SK-N-SH (cell line): ENCODE results near the gene KAT8. TPM values are rescaled to one million over a fixed set of nuclear protein-coding genes. Genes with fewer than 3 reads are reported as not detected.

Experiments
- CTCF ChIA-PET: fragments of 300-600, 350-600 bp; formaldehyde crosslinking; extraction: SDS; loops from one replicate; lab custom pipeline; 2021; lab: Yijun Ruan, JAX
- POLR2A ChIA-PET: fragments of 350-600 bp; sonication (Branson Sonifier 250); formaldehyde crosslinking; extraction: SDS; loops from one replicate; lab custom pipeline; 2020; ENCODE audit warnings: antibody characterized with exemption, inconsistent platforms; lab: Yijun Ruan, JAX
- DNase-seq: peaks from one replicate; pipeline ENCODE4 v3.0.0; 2012
- H2AFZ ChIP-seq: fragments of 200-600 bp; sonication (generic); 2 replicates; pipeline ENCODE4 v1.8.1; 2016; ENCODE audit warnings: antibody characterized with exemption, mild to moderate bottlenecking, low read depth
- H3F3A ChIP-seq: fragments of 200-600 bp; sonication (generic); replicated peaks from 2 replicates; pipeline ENCODE3; 2016; ENCODE audit warnings: antibody characterized with exemption, mild to moderate bottlenecking; ENCODE audit not compliant: insufficient read depth
- H3K27ac ChIP-seq, 2 experiments: fragments of 200-500 bp in 1 of 2; fragments of 200-600 bp in 1 of 2; sonication (Bioruptor generic) in 1 of 2; sonication (generic), shearing (Covaris generic) in 1 of 2; 2 replicates each; pipeline versions ENCODE4 v1.5.1 to v1.6.1; 2014 to 2016; ENCODE audit warnings: low read depth in 2 of 2, inconsistent platforms in 1 of 2, low read length in 1 of 2, mild to moderate bottlenecking in 1 of 2, mixed read lengths in 1 of 2
- H3K27me3 ChIP-seq: fragments of 200-600 bp; sonication (generic), shearing (Covaris generic); 2 replicates; pipeline ENCODE4 v1.6.1; 2016; ENCODE audit warnings: mixed run types; ENCODE audit not compliant: insufficient read depth
- H3K36me3 ChIP-seq, 2 experiments: fragments of 200-500 bp in 1 of 2; fragments of 200-600 bp in 1 of 2; sonication (Bioruptor generic) in 1 of 2; sonication (generic) in 1 of 2; replicated peaks in 1 of 2; 2 replicates each; pipeline versions ENCODE3 to v1.5.1; 2014 to 2016; ENCODE audit warnings: low read length in 1 of 2, mild to moderate bottlenecking in 1 of 2; ENCODE audit not compliant: insufficient read depth in 2 of 2, control insufficient read depth in 1 of 2
- H3K4me1 ChIP-seq, 2 experiments: fragments of 200-500 bp in 1 of 2; fragments of 200-600 bp in 1 of 2; sonication (Bioruptor generic) in 1 of 2; sonication (generic), shearing (Covaris generic) in 1 of 2; 2 replicates each; pipeline versions ENCODE4 v1.5.1 to v1.6.1; 2014 to 2016; ENCODE audit warnings: low read depth in 1 of 2, low read length in 1 of 2, mixed run types in 1 of 2; ENCODE audit not compliant: insufficient read depth in 2 of 2, control insufficient read depth in 1 of 2
- H3K4me2 ChIP-seq: fragments of 200-600 bp; sonication (generic), shearing (Covaris generic); 2 replicates; pipeline ENCODE4 v1.6.1; 2017; ENCODE audit warnings: mixed run types
- H3K4me3 ChIP-seq, 2 experiments: fragments of 200-500 bp in 1 of 2; fragments of 200-600 bp in 1 of 2; sonication (Bioruptor generic) in 1 of 2; sonication (generic), shearing (Covaris generic) in 1 of 2; 2 replicates each; pipeline versions ENCODE4 v1.5.1 to v1.8.1; 2014 to 2016; ENCODE audit warnings: low read depth in 2 of 2, inconsistent platforms in 1 of 2, low read length in 1 of 2, mild to moderate bottlenecking in 1 of 2, mixed read lengths in 1 of 2, moderate library complexity in 1 of 2
- H3K79me2 ChIP-seq: fragments of 200-600 bp; sonication (generic); 2 replicates; pipeline ENCODE4 v1.8.1; 2017; ENCODE audit warnings: mild to moderate bottlenecking; ENCODE audit not compliant: insufficient read depth
- H3K9ac ChIP-seq: fragments of 200-600 bp; sonication (generic); 2 replicates; pipeline ENCODE4 v1.6.1; 2017; ENCODE audit warnings: mixed run types
- H3K9me2 ChIP-seq: fragments of 200-600 bp; sonication (generic); 2 replicates; pipeline ENCODE4 v1.6.1; 2017; ENCODE audit warnings: mixed run types
- H3K9me3 ChIP-seq: fragments of 200-600 bp; sonication (generic); 2 replicates; pipeline ENCODE4 v1.6.1; 2017; ENCODE audit warnings: mixed run types, mild to moderate bottlenecking, moderate library complexity
- H4K20me1 ChIP-seq: fragments of 200-600 bp; sonication (generic); 2 replicates; pipeline ENCODE4 v1.6.1; 2017; ENCODE audit warnings: mild to moderate bottlenecking, mixed run types; ENCODE audit not compliant: insufficient read depth
- CHD2 ChIP-seq: fragments of 150-350 bp; IDR thresholded peaks from 2 replicates; pipeline ENCODE4 v1.6.1; 2018; ENCODE audit warnings: low read length; ENCODE audit not compliant: partially characterized antibody
- CTCF ChIP-seq: fragments of 200-600 bp; sonication (generic); IDR thresholded peaks from 2 replicates; pipeline ENCODE4 v1.6.1; 2017; ENCODE audit warnings: antibody characterized with exemption, mild to moderate bottlenecking, moderate library complexity
- EZH2phosphoT487 ChIP-seq: fragments of 200-600 bp; sonication (generic); IDR thresholded peaks from 2 replicates; pipeline ENCODE4 v1.6.1; 2017; ENCODE audit warnings: low read depth, mixed run types, mild to moderate bottlenecking, antibody characterized with exemption, moderate library complexity, borderline replicate concordance
- MEF2A ChIP-seq: IDR thresholded peaks from 2 replicates; pipeline ENCODE4 v1.4.0; 2012; ENCODE audit warnings: low read depth, borderline replicate concordance
- PBX3 ChIP-seq: IDR thresholded peaks from 2 replicates; pipeline ENCODE4; 2012
- POLR2AphosphoS5 ChIP-seq: IDR thresholded peaks from 2 replicates; pipeline ENCODE4 v1.6.1; 2012; ENCODE audit warnings: low read depth, low read length
- RCOR1 ChIP-seq: fragments of 150-350 bp; IDR thresholded peaks from 2 replicates; pipeline ENCODE4 v1.6.1; 2017; ENCODE audit warnings: antibody characterized with exemption, low read length
- RXRA ChIP-seq: IDR thresholded peaks from 2 replicates; pipeline ENCODE4 v1.4.0; 2012; ENCODE audit warnings: low read depth, mild to moderate bottlenecking, borderline replicate concordance
- SIN3A ChIP-seq: IDR thresholded peaks from 2 replicates; pipeline ENCODE4 v1.6.1; 2012; ENCODE audit warnings: low read depth, mild to moderate bottlenecking, low read length, moderate library complexity, borderline replicate concordance
- USF1 ChIP-seq: IDR thresholded peaks from 2 replicates; pipeline ENCODE4 v1.4.0; 2012; ENCODE audit warnings: low read depth, borderline replicate concordance
- USF2 ChIP-seq: fragments of 150-350 bp; IDR thresholded peaks from 2 replicates; pipeline ENCODE4 v1.6.1; 2017; ENCODE audit warnings: antibody characterized with exemption, low read length, low read depth, borderline replicate concordance
- ZBTB33 ChIP-seq: IDR thresholded peaks from 2 replicates; pipeline ENCODE4 v1.4.0; 2012; ENCODE audit warnings: low read depth, borderline replicate concordance
- WGBS: methylation state at CpG from one replicate; pipeline ENCODE4 v1.1.6; 2017; ENCODE audit warnings: low lambda C conversion rate; 5-methylcytosine and 5-hydroxymethylcytosine counted together
- polyA plus RNA-seq, 3 experiments: library from polyadenylated mRNA; depleted of rRNA; stranded (reverse); fragments of >200 nt; gene quantifications; 2 replicates each; pipeline ENCODE4 v1.2.3, GENCODE V29; 2012

Gene KAT8
- polyA plus RNA-seq, 1 of the 3 experiments (the other 2 are of a cell fraction), result 52.0 TPM

- Histone ChIP-seq H4K20me1 (peaks cover 7% of the 10 kb centered on the region; the same call in 1 of the 2 replicates), H3F3A (no peaks in the 10 kb centered on the region), H3K9me2 (no peaks in the 10 kb centered on the region), H3K27me3 (no peaks in the 10 kb centered on the region), H3K4me3 (no peak overlapping the region), H3K9ac (no peak overlapping the region), H3K4me1 (peaks cover 4 to 16% of the 10 kb centered on the region in 2 experiments; a peak in 2 of 4 replicates), H3K79me2 (peaks cover 53% of the 10 kb centered on the region), H3K27ac (no peak overlapping the region), H3K4me2 (no peak overlapping the region), H3K36me3 (peaks cover 7 to 17% of the 10 kb centered on the region in 2 experiments)
- CTCF ChIA-PET, result interaction anchor here (0.9 to 1.5 kb wide), 2 partner anchors 17 to 353 kb away, joined by 3 read pairs; partner anchors contain the start of gene ZNF843
- no peak for DNase-seq
- 97% methylated on average over 8 of the region's 8 CpGs for WGBS
- TF ChIP-seq PBX3, result no peak
- no peak for TF ChIP-seq RXRA
- TF ChIP-seq CHD2, result no peak
- TF ChIP-seq SIN3A, result no peak
- TF ChIP-seq USF1, result no peak
- TF ChIP-seq EZH2phosphoT487, result no peak
- no peak for TF ChIP-seq USF2
- TF ChIP-seq CTCF, result no peak
- TF ChIP-seq ZBTB33, result no peak
- no peak for TF ChIP-seq MEF2A
- no peak for TF ChIP-seq POLR2AphosphoS5
- TF ChIP-seq RCOR1, result no peak
- TF ChIP-seq, all 33 proteins: peak for 0
- Histone ChIP-seq H2AFZ (no peak overlapping the region), H3K9me3 (no peaks in the 10 kb centered on the region)
- POLR2A ChIA-PET, result interaction anchor here (1.7 kb wide), 1 partner anchor 15 kb away, joined by 3 read pairs; the partner anchor contains the start of genes ZNF646 and ZNF668
Measured at GRCh38 chr16:31089199-31089598, 28.3 kb upstream of the KAT8 start.
